ENCODE results near the gene PTPRN2. TPM values are rescaled to one million over a fixed set of nuclear protein-coding genes. Genes with fewer than 3 reads are reported as not detected.
"Not testable (repeated sequence)": the region's sequence is repeated elsewhere in the genome, so short reads cannot be mapped to it uniquely, and the experiment has no call there.

PTPRN2 gene
- total RNA-seq, 2 experiments from 2014 or later, result 0.70 TPM; not detected in 1

- Histone ChIP-seq H3K4me3 (ENCODE audit: low read depth, low read length, poor library complexity, severe bottlenecking) (no peak overlapping the region), H3K9me2 (ENCODE audit: insufficient read depth, low read length) (no peaks in the 10 kb centered on the region), H3K79me2 (ENCODE audit: insufficient read depth, low read depth, low read length) (no peaks in the 10 kb centered on the region), H3K36me3 (ENCODE audit: insufficient read depth, low read length) (no peaks in the 10 kb centered on the region), H3K4me2 (ENCODE audit: low read length) (no peak overlapping the region), H3K27ac (ENCODE audit: low read depth, low read length, poor library complexity, severe bottlenecking) (no peak overlapping the region), H3K4me1 (ENCODE audit: insufficient read depth, low read length, poor library complexity, severe bottlenecking) (no peaks in the 10 kb centered on the region), H4K20me1 (ENCODE audit: insufficient read depth, low read length) (no peaks in the 10 kb centered on the region), H2AFZ (ENCODE audit: low read length) (no peak overlapping the region), H3K9me3 (ENCODE audit: low read length) (no peaks in the 10 kb centered on the region)
- TF ChIP-seq EZH2phosphoT487 (IDR thresholded peaks at IDR 0.05; ENCODE audit: borderline replicate concordance, low read depth, low read length), result no peak
- no peak for TF ChIP-seq CTCF (conservative IDR thresholded peaks at IDR 0.05; ENCODE audit: low read length)
- POLR2A ChIA-PET, result no interaction called here
- intact Hi-C loops (cut with micrococcal nuclease; ENCODE audit: unreplicated experiment), result no loop called here
- no peak for DNase-seq (ENCODE audit: low spot score)
- no TSS peak for BruUV-seq (replicated peaks)
- CTCF ChIA-PET (ENCODE audit: unreplicated experiment), result no interaction called here
These were observed 236.6 kb downstream of the PTPRN2 start for GRCh38 chr7:158351051-158351450.

- DNase-seq (ENCODE audit: low spot score), result no peak
- H3K9me2 ChIP-seq (ENCODE audit: insufficient read depth, low read length), result no peaks in the 10 kb centered on the region
- ChIA-PET POLR2A (no interaction called here), CTCF (ENCODE audit: unreplicated experiment) (no interaction called here)
- no peaks in the 10 kb centered on the region for H3K4me1 ChIP-seq (ENCODE audit: insufficient read depth, low read length, poor library complexity, severe bottlenecking)
- H3K36me3 ChIP-seq (ENCODE audit: insufficient read depth, low read length), result no peaks in the 10 kb centered on the region
- no peak overlapping the region for H3K27ac ChIP-seq (ENCODE audit: low read depth, low read length, poor library complexity, severe bottlenecking)
- no peak overlapping the region for H3K4me3 ChIP-seq (ENCODE audit: low read depth, low read length, poor library complexity, severe bottlenecking)
- no peaks in the 10 kb centered on the region for H3K79me2 ChIP-seq (ENCODE audit: insufficient read depth, low read depth, low read length)
- H2AFZ ChIP-seq (ENCODE audit: low read length), result no peak overlapping the region
- BruUV-seq (replicated peaks), result no TSS peak
- TF ChIP-seq EZH2phosphoT487 (IDR thresholded peaks at IDR 0.05; ENCODE audit: borderline replicate concordance, low read depth, low read length), result no peak
- no peak for TF ChIP-seq CTCF (conservative IDR thresholded peaks at IDR 0.05; ENCODE audit: low read length)
- no peak overlapping the region for H3K4me2 ChIP-seq (ENCODE audit: low read length)
- H4K20me1 ChIP-seq (ENCODE audit: insufficient read depth, low read length), result no peaks in the 10 kb centered on the region
- no peaks in the 10 kb centered on the region for H3K9me3 ChIP-seq (ENCODE audit: low read length)
- intact Hi-C loops (cut with micrococcal nuclease; ENCODE audit: unreplicated experiment), result no loop called here
These were observed 237.3 kb downstream of the PTPRN2 start for GRCh38 chr7:158350166-158350900.

GRCh38 chr7:158348446-158348845 lies 239.2 kb downstream of the PTPRN2 start:
- no peak overlapping the region for H3K27ac ChIP-seq (ENCODE audit: low read depth, low read length, poor library complexity, severe bottlenecking)
- no peaks in the 10 kb centered on the region for H3K9me3 ChIP-seq (ENCODE audit: low read length)
- TF ChIP-seq EZH2phosphoT487 (IDR thresholded peaks at IDR 0.05; ENCODE audit: borderline replicate concordance, low read depth, low read length) (no peak), CTCF (conservative IDR thresholded peaks at IDR 0.05; ENCODE audit: low read length) (no peak)
- H3K4me3 ChIP-seq (ENCODE audit: low read depth, low read length, poor library complexity, severe bottlenecking), result no peak overlapping the region
- no peaks in the 10 kb centered on the region for H3K36me3 ChIP-seq (ENCODE audit: insufficient read depth, low read length)
- ChIA-PET CTCF (ENCODE audit: unreplicated experiment) (no interaction called here), POLR2A (no interaction called here)
- H2AFZ ChIP-seq (ENCODE audit: low read length), result no peak overlapping the region
- no peaks in the 10 kb centered on the region for H3K9me2 ChIP-seq (ENCODE audit: insufficient read depth, low read length)
- intact Hi-C loops (cut with micrococcal nuclease; ENCODE audit: unreplicated experiment), result no loop called here
- H4K20me1 ChIP-seq (ENCODE audit: insufficient read depth, low read length), result no peaks in the 10 kb centered on the region
- H3K4me2 ChIP-seq (ENCODE audit: low read length), result no peak overlapping the region
- H3K4me1 ChIP-seq (ENCODE audit: insufficient read depth, low read length, poor library complexity, severe bottlenecking), result no peaks in the 10 kb centered on the region
- H3K79me2 ChIP-seq (ENCODE audit: insufficient read depth, low read depth, low read length), result no peaks in the 10 kb centered on the region
- no peak for DNase-seq (ENCODE audit: low spot score)
- no TSS peak for BruUV-seq (replicated peaks)

- H3K4me1 ChIP-seq (ENCODE audit: insufficient read depth, low read length, poor library complexity, severe bottlenecking); H3K9me2 ChIP-seq (ENCODE audit: insufficient read depth, low read length); DNase-seq (ENCODE audit: low spot score); H2AFZ ChIP-seq (ENCODE audit: low read length); H3K9me3 ChIP-seq (ENCODE audit: low read length); H3K79me2 ChIP-seq (ENCODE audit: insufficient read depth, low read depth, low read length); H3K27ac ChIP-seq (ENCODE audit: low read depth, low read length, poor library complexity, severe bottlenecking); CTCF ChIA-PET (ENCODE audit: unreplicated experiment); H3K4me3 ChIP-seq (ENCODE audit: low read depth, low read length, poor library complexity, severe bottlenecking); H3K4me2 ChIP-seq (ENCODE audit: low read length); intact Hi-C loops (cut with micrococcal nuclease; ENCODE audit: unreplicated experiment); H4K20me1 ChIP-seq (ENCODE audit: insufficient read depth, low read length); BruUV-seq (replicated peaks); H3K36me3 ChIP-seq (ENCODE audit: insufficient read depth, low read length); POLR2A ChIA-PET: not testable (repeated sequence)
These were observed 239.6 kb downstream of the PTPRN2 start for GRCh38 chr7:158348039-158348438.

Data from OCI-LY7 (cell line).